Right hindlimb (tissue), 1 donor: ENCODE results near the gene DNAH3.
A peak's percentile ranks its signal among the peaks of the same experiment; 100 is the strongest.
"Not testable (repeated sequence)": the region's sequence is repeated elsewhere in the genome, so short reads cannot be mapped to it uniquely, and the experiment has no call there.

Experiments
- DNase-seq: peaks from one replicate; pipeline ENCODE4 v3.0.0-alpha.2; 2018

DNAH3 gene

DNA sequence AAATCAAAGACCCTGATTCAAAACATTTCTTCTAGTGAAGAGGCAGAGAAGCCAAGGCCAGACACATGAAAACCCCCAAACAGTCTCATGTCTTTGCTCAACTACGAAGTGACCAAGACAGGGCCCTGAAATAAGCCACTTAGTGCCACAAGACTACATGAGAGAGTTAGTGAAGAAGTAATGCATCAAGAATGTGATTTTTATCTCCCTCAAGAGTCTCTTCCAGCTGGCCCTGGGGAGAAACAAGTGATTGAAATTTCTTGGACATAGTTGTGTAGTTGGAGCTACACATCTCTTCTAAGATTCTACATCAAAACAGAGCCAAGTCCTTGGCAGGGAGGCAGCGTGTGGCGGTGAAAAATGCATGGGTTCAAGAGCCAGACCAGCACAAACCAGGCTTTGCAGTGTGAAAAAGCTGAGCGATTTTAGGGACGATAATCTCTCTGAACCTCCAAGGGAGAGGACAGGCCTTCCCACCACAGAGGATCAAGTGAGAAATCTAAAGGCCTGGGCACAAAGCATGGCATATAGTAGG lies 219.5 kb downstream of the DNAH3 start:
- DNase-seq, result no peak

DNA sequence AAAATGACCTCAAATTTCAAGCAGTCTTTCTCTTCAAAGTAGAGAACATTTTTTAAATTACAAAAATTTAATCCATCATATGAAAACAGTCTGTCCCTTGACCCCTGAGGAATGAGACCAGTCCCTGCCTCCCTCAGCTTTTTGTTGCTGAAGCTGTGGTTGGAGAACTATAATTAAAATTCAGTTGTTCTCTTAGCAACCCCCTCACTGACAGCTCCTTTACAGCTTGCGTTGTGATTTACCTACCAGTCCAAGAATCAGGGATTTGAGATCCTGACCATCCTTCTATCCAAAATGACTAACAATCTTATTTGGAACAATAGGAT lies 220.3 kb downstream of the DNAH3 start:
- DNase-seq, result no peak

DNA sequence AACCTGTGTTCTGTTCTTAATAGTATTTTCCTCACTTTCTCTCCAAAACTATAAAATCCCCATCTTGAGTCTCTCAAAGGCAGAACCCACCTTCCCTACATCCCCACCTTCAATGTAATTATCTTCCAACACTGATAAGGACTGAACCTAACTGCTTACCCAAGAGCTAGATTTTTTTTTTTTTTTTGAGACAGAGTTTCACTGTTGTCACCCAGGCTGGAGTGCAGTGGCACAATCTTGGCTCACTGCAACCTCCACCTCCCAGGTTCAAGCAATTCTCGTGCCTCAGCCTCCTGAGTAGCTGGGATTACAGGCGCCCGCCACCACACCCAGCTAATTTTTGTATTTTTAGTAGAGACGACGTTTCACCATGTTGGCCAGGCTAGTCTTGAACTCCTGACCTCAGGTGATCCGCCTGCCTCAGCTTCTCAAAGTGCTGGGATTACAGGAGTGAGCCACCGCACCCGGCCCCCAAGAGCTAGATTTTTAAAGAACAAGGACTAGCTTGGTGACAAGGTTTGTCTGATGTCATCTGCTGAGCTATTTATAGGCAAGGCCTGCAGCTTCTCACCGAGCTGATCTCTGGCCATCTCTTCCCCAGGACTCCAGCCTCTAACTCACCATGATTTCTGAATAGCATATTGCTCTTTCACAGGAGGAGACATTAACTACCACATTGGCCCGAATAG lies 220.8 kb downstream of the DNAH3 start:
- DNase-seq, result not testable (repeated sequence)

DNA sequence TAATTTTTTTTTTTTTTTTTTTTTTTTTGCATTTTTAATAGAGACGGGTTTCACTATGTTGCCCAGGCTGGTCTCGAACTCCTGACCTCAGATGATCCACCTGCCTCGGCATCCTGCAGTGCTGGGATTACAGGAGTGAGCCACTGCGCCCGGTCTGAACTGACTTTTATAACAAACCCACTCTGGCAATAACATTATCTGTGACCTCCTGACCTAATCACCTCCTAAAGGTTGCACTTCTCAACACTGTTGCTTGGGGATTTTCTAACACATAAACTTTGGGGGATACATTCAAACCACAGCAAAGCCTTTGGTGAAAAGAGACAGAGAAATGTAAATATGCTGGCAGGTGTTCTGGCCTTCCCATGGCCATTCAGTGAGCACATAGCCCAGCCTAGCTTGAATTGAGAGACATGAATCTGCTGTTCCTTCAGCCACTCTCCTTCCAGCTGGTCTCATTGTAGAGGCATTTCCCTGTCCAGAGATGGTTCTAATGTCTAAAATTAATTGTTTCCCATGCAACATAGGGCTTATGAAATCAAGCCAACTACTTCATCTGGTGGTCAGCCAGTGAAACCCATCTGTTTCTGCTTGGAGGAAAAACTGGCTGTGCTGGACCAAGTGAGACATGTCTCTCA lies 221.8 kb downstream of the DNAH3 start:
- DNase-seq, result no peak

DNA sequence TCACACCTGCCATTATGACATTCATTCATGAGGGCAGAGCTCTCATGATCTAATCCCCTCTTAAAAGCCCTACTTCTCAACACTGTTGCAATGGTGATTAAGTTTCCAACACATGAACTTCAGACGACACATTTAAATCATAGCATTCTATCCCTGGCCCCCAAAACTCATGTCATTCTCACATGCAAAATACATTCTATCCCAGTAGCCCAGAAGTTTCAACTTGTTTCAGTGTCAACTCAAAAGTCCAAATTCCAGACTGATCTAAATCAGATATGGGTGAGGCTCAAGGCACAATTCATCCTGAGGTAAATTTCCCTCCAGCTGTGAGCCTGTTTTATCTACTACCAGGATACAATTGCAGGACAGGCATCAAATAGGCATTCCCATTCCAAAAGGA lies 224.9 kb downstream of the DNAH3 start:
- DNase-seq, result no peak

DNA sequence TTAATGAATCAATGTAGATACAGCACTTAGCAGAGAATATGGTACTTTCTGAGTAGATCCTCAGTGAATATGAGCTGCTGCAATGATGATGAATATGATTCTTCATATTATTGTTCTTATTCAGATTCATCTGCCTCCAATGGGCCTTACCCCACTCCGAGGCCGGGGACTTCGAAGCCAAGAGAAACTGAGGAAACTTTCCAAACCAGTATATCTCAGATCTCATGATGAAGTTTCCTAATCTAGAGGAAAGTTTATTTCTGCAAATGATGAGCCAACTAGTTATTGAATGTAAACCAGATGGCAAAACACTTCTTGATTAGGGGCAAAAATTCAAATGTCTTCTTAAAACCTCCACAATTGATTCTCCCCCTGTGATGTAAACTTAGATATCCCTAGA lies 226.8 kb downstream of the DNAH3 start:
- no peak for DNase-seq

DNA sequence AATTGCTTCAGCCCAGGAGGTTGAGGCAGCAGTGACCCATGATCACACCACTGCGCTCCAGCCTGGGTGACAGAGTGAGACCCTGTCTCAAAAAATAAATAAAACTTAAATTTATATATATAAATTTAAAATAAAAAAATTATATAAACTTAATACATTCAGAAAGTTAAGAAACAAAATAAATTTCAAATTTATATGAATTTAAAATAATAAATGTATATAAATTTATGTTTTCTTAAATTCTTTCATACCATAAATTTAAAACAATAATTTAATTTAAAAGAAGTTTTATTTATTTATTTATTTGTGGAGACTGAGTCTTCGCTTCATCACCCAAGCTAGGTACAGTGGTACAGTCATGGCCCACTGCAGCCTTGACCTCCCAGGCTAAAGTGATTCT lies 229.8 kb downstream of the DNAH3 start:
- DNase-seq, result no peak

DNA sequence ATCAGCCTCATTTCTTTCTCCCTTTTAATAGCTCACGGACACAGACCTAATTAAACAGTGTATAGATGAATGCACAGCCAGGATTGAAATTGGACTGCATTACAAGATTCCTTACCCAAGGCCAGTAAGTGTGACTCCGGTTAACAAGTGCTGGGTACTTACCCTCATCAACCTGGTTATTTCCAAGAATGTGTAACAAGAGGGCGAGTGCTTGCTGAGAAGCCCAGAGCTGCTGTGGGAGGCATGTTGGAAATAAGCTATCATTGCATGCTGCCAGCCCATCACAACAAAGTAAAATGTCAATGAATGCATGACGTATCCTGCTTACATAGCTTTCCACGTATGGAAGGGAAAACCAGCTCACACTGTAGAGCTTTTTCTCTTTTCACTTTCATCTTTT lies 230.6 kb downstream of the DNAH3 start:
- no peak for DNase-seq

DNA sequence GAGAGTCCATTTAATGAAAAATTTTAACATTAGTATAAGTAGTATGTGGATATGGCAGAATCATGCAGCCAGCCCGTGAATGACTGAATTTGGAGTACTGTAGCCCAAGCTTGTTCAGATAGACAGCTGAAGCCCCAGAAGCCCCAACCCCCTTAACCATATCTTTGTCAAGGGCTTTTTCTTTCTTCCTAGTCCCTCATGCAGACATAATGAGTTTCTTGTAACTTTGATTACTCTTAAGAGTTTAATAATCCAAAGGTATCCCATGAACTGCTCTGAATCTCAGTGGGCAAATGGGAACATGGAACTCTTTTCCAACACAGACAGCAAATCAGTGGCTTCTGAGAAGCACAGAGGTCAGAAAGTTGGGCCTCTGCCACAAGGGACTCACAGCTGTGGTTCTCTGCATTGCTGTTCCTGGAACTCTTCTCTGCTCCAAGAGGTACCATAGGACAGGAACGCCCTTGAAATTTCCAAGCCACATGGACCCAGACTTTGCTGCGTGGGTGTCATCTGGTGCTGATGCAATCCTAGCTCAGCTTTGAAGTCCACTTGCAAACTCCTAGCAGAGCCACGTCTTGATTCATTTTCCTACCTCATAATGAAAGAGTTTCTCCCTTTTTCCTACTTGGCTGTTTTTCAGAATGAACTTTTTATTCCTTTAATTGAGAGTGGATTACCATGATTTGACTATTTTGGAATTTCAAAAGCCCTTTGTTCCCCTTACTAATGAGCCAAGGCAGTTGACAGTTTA lies 232.0 kb downstream of the DNAH3 start:
- no peak for DNase-seq

DNA sequence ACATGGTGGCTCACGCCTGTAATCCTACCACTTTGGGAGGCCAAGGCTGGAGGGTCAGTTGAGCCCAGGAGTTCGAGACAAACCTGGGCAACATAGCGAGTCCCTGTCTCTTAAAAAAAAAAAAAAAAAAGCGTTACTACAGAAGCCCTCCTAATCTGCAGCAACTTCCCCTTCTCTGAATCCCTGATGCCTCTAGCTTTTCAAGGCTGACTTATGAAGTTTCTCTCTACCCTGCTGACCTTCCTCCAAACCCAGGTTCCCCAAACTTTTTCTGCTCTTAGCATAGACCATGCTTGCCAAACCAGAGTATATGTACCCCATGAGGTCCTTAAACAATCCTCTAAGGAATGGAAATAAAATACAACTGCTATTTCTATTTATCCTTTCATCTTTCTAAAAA lies 233.7 kb downstream of the DNAH3 start:
- DNase-seq, result no peak

DNA sequence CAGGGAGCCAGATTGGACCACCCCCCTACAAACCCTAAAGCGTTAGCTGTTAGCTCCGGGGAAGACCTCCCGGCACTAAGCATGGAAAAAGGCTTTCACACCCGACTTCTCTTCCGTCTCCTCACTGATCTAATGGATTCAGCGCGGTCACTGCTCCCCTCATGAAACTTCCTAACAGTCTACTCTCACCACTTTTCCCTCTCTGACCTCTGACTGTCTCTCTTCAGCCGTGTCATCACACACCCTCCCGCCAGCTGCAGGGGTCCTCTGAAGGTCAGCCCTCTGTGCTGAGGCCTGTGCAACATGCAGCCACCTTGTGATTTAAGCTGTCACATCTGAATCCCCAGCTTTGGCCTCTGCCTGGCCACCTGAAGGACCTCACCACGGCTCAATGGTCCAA lies 234.4 kb downstream of the DNAH3 start:
- DNase-seq, result no peak

DNA sequence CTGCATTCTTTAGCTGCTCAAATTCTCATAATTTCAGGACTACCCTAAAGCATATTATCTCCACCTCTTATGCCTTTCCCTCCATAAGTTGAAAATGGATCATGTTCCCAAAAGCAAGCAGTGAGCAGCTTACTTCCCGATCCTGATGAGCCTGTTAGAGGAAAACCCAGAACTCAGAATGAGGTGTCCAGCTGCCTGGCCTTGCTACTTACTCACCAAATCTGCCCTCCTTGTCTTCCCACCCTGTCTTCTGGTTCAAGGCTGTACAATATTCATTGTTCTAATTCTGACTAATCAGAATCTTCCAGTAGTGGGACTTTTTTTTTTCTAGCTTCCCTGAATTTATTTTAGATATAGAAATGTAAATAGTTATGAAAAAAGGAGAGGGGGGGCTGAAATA lies 239.3 kb downstream of the DNAH3 start:
- no peak for DNase-seq

DNA sequence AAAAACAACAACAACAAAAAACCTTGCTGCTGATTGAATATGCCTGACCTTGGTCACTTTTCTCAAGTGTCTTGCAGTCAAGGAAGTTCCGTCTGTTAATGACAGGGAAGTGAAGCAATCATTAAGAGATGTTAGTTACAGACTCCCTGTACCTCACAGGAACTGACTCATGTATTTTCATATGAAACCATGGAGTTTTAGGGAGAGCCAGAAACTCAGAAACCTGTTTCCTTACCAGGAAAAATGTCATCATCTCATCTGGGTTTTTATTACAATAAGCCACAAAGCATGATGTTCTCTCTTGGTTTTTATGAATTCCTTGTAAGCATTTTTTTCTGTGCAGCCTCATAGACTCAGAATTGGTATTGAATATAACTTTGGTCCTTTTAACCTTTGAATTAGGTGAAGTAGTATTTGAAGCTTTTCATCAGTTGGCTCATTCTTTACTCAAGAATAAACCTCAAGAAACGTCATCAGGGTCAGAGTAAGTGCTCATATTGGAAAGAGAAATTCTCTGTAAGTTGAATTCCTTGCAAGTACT lies 239.8 kb downstream of the DNAH3 start:
- DNase-seq, result no peak

DNA sequence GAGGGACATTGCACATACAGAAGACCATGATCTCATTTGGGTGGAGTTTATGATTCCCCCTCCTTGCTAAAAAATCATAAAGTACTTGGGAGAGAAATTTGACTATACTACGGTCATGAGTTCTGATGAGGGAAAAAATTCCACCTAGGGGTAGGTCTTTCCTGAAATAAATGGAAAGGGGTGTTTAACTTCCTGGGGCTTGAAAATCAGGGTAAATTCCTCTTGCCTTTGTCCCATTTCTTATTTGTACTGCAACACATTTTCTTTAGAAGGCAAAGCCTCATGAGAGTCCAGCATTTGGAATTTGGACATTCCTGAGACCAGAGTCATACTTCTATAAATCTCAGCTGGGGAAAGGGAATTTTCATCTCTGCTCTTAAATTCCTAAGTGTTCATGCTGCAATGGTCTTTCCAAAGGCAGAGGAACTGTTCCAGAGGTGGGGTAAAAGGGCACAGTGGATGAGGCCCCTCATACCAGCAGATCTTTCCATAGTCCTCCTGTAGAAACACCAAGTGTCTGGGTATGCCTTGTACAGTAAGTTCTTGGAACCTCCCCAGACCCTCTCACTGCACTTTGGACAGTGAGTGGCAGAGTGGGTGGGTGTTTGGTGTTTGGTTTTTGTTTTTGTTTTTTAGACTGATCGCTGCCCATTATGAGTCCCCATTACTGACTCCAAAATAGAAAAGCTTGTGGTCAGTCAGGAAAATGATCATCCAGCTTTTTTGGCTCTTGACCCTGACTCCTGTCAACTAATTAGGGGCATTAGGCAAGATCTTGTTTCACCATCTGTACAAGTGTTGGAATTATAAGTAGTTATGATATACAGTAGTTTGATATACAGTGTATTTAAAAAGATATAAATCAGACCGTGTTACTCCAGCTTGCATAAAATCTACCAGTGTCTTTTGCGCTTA lies 244.0 kb downstream of the DNAH3 start:
- peak; percentile 40 for DNase-seq

DNA sequence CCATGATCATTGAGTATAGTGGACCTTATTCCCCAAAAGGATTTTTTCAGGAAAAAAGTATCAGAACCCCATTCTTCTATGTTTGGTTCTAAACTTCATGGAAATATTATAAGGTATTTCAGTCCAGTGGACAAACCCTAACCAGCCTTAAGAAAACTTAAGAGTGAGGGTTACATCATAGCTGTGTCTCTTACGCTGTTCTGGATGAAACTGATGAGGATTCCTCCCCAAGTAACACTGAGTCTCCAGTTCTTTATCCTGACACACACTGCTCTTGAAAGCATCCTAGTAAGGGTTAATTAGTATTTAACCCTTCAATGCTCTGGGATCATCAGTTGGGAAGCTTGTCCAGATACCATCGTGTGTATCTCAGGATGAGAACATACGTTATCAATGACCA lies 245.1 kb downstream of the DNAH3 start:
- no peak for DNase-seq

DNA sequence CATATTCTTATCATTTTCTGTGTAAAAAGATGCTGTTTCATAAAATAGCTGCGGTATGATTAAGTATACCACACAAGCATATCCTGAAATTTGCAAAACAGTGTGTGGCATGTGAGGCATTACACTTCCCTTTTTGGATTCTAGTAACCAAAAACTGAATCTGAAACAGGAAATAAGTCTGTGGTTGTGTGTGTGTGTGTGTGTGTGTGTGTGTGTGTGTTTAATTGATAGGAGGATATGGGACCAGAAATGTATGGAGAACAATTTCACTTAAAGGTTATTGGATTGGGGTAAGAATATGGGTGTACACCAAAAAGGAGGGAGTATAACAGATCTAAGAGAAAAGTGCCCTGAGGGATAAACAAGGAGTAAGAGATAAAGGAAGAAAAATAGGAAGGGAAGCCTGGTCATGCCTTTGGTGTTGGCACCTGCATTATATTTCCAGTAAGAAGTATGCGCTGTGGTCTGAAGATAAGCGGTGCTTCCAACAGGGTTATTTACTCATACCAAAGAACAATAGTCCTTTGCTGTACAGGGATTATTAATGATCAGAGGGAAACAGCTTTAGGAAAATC lies 246.1 kb downstream of the DNAH3 start:
- no peak for DNase-seq

DNA sequence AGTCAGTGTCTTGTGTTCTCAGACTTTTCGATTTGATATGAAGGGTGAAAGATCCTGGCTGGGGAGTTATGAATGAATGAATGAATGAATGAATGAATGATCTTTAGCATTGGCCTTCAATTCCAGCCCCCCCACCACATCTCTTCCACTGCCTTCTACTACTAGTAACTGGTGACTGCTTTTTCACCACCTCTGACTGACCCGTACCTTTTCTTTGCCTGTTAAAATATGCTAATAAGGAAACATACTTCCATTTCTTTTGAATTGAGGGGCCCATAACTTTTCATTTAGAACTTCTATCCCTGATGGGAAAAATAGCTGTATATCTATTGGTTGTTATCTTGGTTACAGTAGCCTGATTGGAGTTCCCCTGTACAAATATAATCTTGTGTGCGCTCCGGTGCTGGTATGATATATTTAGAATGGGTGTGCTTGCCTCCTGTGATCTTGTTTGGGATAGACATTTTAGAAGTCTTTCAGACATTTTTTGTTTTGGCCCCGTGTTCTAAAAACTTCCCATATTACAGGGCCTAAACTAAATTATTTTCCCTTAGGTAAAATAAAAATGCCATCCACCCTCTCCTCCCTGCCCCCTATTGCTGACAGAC lies 246.6 kb downstream of the DNAH3 start:
- no peak for DNase-seq

DNA sequence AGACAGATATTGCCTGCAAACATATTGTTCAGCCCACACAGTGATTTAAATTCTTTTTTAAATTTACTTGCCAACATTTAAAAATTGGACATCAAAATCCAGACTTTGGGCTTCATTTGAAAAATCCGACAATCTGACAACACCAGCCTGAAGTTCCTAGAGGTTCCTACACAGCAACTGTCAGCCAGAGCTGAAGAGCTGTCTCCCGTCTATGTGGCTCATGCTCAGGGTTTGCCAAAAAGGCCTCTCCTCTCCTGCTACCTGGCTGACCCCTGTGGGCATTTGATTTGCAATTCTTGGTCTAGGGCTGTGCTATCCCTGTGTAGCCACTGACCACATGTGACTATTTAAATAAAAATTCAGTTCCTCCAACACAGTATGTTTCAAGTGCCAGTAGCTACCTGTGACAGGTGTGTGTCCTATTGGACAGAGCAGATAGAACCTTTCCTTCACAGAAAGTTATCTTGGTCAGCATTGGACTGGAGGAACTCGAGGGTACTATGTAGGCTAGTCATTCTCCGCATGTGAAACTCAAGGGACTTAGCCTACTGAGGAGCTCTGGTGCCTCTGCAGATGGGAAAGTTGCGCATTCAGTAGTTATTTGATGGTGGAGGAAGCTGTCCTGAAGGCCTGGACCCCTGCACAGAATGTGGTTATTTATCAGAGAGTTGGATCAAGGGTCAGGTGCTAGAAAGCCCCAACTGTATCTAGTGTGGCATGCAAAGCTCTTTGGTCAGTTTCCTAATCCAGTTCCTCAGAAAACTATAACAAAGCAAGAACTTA lies 247.3 kb downstream of the DNAH3 start:
- DNase-seq, result no peak

DNA sequence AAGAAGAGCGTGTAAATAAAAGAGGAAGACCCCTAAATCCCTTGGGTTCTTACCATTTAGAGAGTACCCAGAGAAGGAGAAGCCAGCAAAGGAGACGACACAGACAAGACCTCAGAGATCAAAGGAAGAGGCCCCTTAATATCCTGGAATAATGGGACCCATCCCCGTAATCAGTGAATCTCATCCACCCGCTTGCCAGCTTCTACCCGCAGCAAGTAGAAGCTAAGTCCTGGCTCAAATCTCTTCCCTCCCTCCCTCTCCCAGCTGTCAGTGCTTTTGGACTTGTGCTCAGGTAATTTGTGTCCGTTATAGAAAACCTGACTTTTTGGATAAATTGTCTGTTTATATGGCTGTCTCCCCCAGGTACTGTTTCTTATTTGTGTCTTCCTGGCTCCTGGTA lies 248.2 kb downstream of the DNAH3 start:
- no peak for DNase-seq

DNA sequence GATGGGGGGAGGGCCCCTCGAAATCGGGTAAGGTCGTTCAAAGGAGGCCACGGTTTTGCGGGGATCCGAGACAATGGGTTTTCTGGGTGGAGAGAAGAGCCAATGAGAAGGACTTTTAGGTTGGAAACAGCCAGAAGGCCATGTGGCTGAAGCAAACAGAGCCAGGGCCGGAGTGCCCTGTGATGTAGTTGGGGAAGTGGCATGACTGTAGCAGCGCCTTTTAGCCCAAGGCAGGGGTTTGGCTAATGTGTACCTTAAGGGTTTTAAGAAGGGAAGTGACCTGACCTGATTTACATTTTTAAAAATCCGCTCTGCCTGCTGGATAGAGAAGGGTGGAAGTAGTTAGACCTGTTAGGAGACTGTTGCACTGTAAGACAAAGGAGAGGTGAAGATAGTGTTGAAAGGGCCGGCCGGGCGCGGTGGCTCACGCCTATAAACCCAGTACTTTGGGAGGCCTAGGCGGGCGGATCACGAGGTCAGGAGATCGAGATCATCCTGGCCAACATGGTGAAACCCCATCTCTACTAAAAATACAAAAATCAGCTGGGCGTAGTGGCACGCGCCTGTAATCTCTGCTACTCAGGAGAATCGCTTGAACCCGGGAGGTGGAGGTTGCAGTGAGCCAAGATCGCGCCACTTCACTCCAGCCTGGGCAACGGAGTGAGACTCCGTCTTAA lies 249.1 kb downstream of the DNAH3 start:
- peak; percentile 69 for DNase-seq

DNA sequence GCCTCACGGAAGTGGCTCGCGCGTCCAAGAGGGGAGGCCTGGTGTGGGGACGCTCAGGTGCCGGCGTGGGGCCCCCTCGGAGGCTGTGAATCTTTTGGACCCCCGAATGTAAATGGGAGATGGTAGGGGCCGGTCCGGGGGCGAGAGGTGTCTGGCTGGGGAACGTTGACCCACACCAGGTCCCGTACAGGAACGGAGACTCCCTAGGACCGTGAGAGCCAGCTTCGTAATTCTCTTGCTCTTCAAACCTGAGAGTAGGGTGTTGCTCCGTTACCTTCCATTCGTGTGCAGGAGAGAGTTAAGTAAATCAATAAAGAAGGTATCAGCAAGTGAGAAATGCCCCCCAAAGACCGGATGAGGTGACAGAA lies 249.6 kb downstream of the DNAH3 start:
- no peak for DNase-seq
